Left ventricle myocardium inferior (tissue), 1 donor: ENCODE measurements around the gene KRTAP9-6. TPM values are rescaled to one million over a fixed set of nuclear protein-coding genes. Genes with fewer than 3 reads are reported as not detected.
"Not testable (repeated sequence)": the region's sequence is repeated elsewhere in the genome, so short reads cannot be mapped to it uniquely, and the experiment has no call there.

Experiments used
- DNase-seq: peaks from one replicate; pipeline ENCODE4 v3.0.0-alpha.2; 2020
- H3K27ac ChIP-seq: fragments of 200-600 bp; replicated peaks from 2 replicates; pipeline ENCODE4 v1.8.0; 2021
- H3K27me3 ChIP-seq: fragments of 200-600 bp; 2 replicates; pipeline ENCODE4 v1.8.0; 2021; ENCODE audit warnings: low read depth
- H3K36me3 ChIP-seq: fragments of 200-600 bp; 2 replicates; pipeline ENCODE4 v1.8.0; 2021
- H3K4me1 ChIP-seq: fragments of 200-600 bp; 2 replicates; pipeline ENCODE4 v1.8.0; 2021
- H3K4me3 ChIP-seq: fragments of 200-600 bp; 2 replicates; pipeline ENCODE4 v1.8.0; 2021; ENCODE audit warnings: mild to moderate bottlenecking, moderate library complexity
- H3K9me3 ChIP-seq: fragments of 200-600 bp; replicated peaks from 2 replicates; pipeline ENCODE4 v1.8.0; 2021
- intact Hi-C: fragments of 100-400 bp; cut with micrococcal nuclease; formaldehyde crosslinking; loops from one replicate; pipeline ENCODE4 v1.11.0; 2022
- total RNA-seq: library from RNA; stranded (reverse); fragmentation: NEBNext Ultra II Directional; extraction: Animal tissue kit (Norgen Biotek cat#: 25700); gene quantifications from one replicate; pipeline ENCODE4 v1.2.1, GENCODE V29; 2021
- TF ChIP-seq, protein P1 (sequence below): fragments of 200-600 bp; IDR thresholded peaks from 2 replicates; pipeline ENCODE4 v1.8.0; 2021; ENCODE audit warnings: antibody characterized with exemption, mild to moderate bottlenecking, borderline replicate concordance
- donor health status: DM: no; HTN: yes; CAD: no; lungs with severe emphysema.

Gene KRTAP9-6
- total RNA-seq, 1 donor from 2014 or later = not detected

DNA sequence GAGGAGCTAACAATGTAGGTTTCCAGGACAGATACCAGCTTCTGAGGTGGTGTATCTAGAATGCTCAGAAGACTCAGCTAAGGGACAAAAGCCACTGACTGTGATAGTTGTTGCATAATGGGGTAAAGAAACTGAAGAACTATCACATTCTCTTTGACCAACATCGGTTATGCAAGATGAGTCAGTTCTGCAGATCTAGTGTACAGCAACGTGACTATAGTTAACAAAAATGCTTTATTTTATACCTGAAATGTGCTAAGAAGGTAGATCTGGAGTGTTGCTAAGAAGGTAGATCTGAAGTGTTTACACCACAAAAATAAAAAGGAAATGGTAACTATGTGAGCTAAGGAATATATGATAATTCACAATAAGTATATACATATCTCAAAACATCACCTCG is 2.5 kb downstream of the KRTAP9-6 start:
- Histone ChIP-seq H3K4me1 (no peaks in the 10 kb centered on the region), H3K27me3 (peaks cover 17% of the 10 kb centered on the region), H3K9me3 (no peaks in the 10 kb centered on the region), H3K4me3 (no peak overlapping the region), H3K36me3 (no peaks in the 10 kb centered on the region), H3K27ac (no peak overlapping the region)
- no peak for DNase-seq
- intact Hi-C loops = no loop called here
- TF ChIP-seq, protein P1, sequence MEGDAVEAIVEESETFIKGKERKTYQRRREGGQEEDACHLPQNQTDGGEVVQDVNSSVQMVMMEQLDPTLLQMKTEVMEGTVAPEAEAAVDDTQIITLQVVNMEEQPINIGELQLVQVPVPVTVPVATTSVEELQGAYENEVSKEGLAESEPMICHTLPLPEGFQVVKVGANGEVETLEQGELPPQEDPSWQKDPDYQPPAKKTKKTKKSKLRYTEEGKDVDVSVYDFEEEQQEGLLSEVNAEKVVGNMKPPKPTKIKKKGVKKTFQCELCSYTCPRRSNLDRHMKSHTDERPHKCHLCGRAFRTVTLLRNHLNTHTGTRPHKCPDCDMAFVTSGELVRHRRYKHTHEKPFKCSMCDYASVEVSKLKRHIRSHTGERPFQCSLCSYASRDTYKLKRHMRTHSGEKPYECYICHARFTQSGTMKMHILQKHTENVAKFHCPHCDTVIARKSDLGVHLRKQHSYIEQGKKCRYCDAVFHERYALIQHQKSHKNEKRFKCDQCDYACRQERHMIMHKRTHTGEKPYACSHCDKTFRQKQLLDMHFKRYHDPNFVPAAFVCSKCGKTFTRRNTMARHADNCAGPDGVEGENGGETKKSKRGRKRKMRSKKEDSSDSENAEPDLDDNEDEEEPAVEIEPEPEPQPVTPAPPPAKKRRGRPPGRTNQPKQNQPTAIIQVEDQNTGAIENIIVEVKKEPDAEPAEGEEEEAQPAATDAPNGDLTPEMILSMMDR = no peak

DNA sequence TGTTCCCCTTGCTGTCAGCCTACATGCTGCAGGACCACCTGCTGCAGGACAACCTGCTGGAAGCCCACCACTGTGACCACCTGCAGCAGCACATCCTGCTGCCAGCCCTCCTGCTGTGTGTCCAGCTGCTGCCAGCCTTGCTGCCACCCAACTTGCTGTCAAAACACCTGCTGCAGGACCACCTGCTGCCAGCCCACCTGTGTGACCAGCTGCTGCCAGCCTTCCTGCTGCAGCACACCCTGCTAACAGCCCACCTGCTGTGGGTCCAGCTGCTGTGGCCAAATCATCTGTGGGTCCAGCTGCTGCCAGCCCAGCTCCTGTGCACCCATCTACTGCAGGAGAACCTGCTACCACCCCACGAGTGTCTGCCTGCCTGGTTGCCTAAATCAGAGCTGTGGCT is 6.1 kb downstream of the KRTAP9-6 start:
- intact Hi-C loops, H3K4me3 ChIP-seq, H3K36me3 ChIP-seq, H3K4me1 ChIP-seq, H3K9me3 ChIP-seq, H3K27me3 ChIP-seq, H3K27ac ChIP-seq, DNase-seq: not testable (repeated sequence)

DNA sequence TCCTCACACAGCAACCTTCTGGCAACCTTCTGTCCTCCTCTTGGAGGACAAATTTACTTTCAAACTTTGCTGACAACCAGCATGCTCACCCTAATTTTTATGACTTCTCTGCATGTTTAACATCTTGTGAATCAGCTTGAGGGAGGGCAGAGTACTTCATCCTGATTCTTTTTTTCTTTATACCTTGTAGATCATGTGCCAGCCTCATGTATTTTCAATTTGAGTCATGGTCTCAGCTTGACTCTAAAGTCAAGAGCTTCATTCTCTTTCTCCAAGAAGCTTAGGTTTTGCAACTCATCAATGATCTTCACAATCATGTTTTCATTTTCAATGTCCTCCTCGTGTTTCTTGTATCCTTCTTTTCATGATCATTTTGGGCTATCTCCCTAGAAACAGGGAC is 6.7 kb downstream of the KRTAP9-6 start:
- TF ChIP-seq, protein P1 = no peak
- no peak overlapping the region for H3K27ac ChIP-seq
- H3K27me3 ChIP-seq = peaks cover 12% of the 10 kb centered on the region
- intact Hi-C loops = no loop called here
- H3K36me3 ChIP-seq = no peaks in the 10 kb centered on the region
- H3K4me1 ChIP-seq = no peaks in the 10 kb centered on the region
- no peak for DNase-seq
- H3K9me3 ChIP-seq = no peaks in the 10 kb centered on the region
- no peak overlapping the region for H3K4me3 ChIP-seq

DNA sequence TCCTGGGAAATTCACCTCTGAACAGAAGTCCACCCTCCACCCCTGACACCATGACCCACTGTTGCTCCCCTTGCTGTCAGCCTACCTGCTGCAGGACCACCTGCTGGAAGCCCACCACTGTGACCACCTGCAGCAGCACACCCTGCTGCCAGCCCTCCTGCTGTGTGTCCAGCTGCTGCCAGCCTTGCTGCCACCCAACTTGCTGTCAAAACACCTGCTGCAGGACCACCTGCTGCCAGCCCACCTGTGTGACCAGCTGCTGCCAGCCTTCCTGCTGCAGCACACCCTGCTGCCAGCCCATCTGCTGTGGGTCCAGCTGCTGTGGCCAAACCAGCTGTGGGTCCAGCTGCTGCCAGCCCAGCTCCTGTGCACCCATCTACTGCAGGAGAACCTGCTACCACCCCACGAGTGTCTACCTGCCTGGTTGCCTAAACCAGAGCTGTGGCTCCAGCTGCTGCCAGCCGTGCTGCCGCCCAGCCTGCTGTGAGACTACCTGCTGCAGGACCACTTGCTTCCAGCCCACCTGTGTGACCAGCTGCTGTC is 10.5 kb downstream of the KRTAP9-6 start, which contains the start of gene KRTAP9-7:
Gene KRTAP9-7, plus strand, starts transcription at position 51 of the 543 bp plus-strand sequence. Its CDS starts 0 bp downstream, at position 51.
- DNase-seq, H3K4me1 ChIP-seq, H3K27ac ChIP-seq, H3K4me3 ChIP-seq, H3K36me3 ChIP-seq, H3K9me3 ChIP-seq, intact Hi-C loops: not testable (repeated sequence)
- peaks cover 30% of the 10 kb centered on the region for H3K27me3 ChIP-seq

DNA sequence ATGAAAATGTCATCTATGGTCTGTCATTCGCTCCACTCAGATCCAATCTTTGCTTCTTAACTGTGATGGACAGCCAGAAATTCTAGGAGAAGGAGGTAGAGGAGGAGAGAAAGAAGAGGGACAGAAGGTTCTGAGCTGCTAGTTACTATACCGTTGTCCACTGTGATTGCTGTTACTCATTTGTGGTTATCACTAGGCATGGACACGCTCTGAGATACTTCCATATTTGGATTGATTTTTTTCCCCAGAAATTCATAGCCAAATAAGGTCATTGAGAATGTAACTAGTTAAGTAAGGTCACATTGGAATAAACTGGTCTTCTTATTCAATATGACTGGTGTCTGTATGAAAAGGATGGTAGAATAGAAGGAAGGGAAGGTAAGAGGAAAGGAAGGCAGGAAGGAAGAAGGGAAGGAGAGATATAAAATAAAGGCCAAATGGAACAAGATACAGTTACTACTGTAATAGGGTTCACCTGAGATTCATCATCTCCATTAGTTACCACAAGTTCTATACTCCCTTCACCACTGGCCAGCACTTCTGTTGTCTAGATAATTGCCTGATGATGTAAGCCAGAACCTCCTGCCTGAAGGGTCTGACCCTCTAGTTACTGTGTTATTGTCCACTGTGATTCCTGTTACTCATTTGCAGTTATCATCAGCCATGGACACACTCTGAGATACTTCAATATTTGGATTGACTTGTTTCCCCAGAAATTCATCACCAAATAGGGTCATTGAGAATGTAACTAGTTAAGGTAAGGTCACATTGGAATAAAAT is 13.2 kb downstream of the KRTAP9-6 start:
- TF ChIP-seq, protein P1 = no peak
- Histone ChIP-seq H3K4me3 (no peak overlapping the region), H3K36me3 (no peaks in the 10 kb centered on the region), H3K27ac (no peak overlapping the region), H3K4me1 (no peaks in the 10 kb centered on the region), H3K9me3 (peaks cover 6% of the 10 kb centered on the region), H3K27me3 (peaks cover 50% of the 10 kb centered on the region)
- intact Hi-C loops = no loop called here
- DNase-seq = no peak

DNA sequence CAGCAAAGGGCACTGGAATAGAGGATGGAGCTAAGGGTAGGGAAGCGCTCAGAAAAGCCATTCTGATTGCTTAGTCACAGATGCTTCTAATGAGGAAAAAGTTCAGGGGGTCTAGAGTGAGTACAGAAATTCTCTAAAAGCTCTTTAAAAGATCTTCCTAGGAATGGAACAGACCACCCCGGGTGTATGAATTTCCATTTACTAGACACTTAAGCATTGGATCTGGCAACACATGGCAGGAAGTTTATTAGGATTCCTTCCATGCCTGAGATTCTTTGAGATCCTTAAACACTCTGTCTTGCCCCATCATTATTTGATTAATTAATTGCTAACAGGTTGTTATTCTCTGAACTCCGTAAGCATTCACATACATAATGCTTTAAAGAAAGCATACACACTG is 18.9 kb downstream of the KRTAP9-6 start:
- Histone ChIP-seq H3K4me1 (no peaks in the 10 kb centered on the region), H3K27me3 (peaks cover 62% of the 10 kb centered on the region), H3K27ac (no peak overlapping the region), H3K4me3 (no peak overlapping the region), H3K36me3 (no peaks in the 10 kb centered on the region), H3K9me3 (peaks cover 6% of the 10 kb centered on the region)
- DNase-seq = no peak
- TF ChIP-seq, protein P1 = no peak
- intact Hi-C loops = no loop called here
